ENCODE measurements around the gene UBE2E2.

Gene UBE2E2

DNA sequence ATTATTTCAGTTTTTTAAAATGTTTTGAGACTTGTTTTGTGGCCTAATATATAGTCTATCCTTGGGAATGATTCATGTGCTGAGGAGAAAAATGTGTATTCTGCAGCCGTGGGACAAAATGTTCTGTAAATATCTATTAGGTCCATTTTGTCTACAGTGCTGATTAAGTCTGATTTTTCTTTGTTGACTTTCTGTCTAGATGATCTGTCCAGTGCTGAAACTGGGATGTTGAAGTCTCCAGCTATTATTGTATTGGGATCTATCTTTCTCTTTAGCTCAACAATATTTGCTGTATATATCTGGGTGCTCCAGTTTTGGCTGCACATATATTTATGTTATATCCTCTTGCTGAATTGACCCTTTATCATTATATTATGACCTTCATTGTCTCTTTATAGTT, 85.2 kb downstream of the UBE2E2 start:
- no peak for DNase-seq

DNA sequence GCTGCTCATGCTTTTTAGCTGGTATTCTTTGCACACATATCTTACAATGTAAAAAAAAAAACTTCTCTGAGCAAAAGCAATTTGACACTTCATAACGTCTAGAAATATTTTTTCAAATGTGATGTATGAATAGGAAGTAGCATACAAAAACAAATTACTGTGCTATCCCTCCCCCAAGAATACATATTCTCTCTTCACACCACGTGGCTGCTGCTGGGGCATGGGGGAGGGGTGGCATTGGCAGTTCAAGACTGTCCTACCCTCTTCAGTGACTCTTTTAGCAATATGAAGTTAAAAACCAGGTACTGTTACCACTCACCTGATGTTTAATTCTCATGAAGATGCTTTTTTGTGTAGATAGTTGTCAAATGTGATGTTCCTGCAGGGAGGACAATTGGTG, 85.6 kb downstream of the UBE2E2 start:
- DNase-seq: no peak

DNA sequence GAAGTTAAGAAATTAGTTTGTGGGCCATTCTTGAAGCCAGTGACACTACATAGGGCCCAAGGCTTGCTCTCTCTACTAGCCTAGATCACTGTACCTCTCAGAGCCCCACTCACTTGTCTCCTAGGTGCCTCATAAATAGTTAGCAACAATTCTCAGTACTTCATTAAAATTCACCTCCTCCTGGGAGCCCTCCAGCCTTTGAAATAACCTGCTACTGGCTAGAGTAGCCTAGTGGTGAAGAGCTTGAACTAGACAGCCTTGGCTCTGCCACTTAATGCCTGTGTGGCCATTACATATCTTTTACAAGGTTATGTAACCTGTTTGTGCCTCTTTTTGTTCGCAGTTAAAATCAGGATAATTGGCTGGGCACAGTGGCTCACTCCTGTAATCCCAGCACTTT, 89.3 kb downstream of the UBE2E2 start:
- DNase-seq: no peak

DNA sequence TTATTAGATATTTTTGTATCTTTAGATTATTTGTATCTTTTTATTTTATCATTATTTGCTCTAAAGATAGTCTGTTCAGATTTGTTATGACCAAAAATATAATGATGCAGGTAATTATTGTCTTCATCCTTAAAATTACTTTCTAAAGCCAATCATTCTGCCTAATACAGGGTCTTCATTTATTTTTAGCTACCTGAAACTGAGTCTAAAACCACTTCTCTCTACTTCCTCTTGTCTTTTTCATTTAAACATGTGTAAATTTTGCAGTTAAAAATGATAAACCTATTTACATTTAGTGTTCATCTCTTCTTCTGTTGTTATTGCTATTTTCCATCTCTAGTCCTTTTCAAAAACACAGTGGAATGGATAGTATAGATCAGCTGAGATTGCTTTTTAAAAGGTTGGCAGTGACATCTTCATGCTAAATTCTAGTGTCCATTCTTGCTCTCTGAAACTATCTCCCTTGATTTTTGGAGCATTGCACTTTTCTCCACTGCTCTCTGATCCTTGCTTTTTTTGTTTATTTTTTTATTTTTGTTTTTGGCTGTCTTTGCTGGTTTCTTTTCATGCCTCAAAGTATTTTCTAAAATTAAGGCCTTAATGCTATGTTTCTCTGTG, 91.8 kb downstream of the UBE2E2 start:
- DNase-seq: no peak

DNA sequence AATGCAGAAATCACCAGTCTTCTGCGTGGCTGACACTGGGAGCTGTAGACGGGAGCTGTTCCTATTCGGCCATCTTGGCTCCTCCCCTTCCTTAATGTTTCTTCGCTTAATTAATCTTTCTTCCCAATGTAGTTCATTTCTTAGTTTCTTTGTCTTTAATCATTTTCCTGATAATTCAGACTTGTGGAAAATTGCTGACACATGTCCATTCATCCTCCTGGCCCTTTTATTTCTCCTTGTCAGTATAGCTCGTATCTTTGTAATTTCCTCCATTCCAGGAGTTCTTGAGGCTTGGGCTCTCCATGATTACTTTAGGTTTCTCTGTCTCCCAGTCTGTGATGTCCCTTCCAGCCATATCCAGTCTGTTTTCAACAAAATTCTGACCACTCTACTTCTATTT, 98.7 kb downstream of the UBE2E2 start:
- no peak for DNase-seq

DNA sequence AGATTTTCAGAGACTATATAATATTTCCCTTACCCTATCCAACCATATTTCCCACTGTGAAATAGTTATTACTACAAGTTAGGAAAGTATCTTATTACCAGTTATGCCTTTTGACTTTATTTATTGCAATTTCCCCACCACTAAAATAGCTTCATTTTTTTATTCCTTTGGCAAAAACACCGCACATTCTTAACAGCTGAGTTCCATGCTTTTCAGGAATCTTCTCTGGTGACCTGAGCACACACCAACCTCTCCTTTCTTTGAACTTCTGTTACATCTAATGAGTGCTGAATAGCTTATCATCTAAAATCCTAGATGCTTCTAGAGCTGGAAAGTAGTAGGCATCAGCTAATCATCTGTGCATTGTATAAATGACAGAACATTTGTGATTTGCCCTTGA, 99.1 kb downstream of the UBE2E2 start:
- DNase-seq: no peak

DNA sequence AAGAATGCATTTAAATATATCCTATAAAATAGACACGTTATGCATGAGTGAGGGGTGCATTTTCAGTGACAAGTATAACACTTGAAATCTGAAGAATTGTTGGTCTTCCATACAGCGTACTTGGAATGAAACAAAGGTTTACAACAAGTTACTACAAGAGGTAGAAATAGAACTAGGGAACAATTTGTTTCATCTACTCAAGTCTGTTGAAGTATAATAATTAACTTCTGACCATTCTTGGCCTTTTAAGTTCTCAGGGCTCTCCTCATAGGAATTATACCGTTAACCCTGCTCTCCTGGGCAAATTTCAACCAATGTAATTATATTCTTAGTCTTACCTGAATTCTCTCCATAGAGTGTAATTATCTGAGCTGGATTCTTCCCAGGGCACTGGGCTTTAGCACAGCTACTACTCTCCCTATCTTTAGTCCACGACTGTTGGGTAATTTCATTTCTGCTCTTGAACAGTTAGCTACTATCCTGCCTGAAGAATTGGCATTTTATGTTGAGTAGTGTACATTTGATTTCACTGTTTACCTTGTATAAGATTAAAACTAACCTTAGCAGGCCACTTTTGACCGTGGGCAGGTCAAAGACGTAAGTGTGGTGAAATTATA, 100.6 kb downstream of the UBE2E2 start:
- DNase-seq: no peak

DNA sequence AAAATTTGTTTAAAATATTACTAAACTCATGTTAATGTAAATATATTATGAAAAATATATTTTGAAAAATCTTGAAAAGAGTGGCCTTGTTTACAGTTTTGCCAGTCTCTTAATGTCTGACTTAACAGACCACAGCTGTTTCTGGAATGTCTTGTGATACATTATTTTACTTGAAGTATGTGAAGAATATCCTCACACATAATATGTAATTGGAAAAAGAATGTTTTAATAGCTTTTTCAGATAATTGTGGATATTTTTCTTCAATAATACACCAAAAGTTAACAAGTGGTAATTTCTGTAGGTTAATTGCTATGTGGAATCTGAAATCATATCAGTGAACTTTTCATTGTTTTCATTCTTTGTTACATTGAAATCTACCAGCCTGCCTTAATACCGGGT, 101.3 kb downstream of the UBE2E2 start:
- no peak for DNase-seq

DNA sequence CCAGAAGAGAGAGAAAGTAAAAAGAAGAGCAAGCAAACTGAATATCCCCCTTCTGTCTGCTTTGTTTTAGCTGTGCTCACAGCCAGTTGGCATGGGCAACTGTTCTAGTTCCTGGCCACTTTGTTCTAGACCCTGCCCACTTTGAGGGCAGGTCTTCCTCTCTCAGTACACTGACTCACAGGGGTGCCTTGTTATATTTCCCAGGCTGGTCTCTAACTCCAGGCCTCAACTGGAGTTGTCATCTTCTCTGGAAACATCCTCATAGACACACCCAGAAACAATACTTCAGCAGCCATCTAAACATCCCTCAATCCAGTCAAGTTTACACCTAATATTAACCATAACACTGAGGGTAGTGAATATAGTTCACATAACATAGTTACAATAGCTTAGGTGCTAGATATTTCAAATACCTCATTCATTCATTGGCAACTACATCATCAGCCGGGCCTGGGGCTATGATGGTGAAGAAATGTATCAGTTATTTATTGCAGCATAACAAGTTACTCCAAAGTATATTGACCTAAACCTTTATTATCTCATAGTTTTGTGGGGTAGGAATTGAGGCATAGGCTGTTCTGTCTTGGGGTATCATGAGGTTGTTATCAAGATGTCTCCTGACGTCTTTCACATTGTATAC, 106.0 kb downstream of the UBE2E2 start:
- DNase-seq: no peak

DNA sequence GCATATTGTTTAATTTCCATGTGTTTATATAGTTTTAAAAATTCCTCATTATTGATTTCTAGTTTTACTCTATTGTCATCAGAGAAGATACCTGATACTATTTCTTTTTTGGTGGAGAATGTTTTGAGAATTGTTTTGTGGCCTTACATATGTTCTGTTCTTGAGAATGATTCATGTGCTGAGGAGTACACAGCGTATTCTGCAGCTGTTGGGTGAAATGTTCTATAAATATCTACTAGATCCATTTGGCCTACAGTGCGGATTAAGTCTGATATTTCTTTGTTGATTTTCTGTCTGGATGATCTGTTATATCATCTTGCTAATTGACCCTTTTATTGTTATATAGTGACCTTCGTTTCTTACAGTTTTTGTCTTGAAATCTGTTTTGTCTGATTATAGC, 109.7 kb downstream of the UBE2E2 start:
- no peak for DNase-seq

DNA sequence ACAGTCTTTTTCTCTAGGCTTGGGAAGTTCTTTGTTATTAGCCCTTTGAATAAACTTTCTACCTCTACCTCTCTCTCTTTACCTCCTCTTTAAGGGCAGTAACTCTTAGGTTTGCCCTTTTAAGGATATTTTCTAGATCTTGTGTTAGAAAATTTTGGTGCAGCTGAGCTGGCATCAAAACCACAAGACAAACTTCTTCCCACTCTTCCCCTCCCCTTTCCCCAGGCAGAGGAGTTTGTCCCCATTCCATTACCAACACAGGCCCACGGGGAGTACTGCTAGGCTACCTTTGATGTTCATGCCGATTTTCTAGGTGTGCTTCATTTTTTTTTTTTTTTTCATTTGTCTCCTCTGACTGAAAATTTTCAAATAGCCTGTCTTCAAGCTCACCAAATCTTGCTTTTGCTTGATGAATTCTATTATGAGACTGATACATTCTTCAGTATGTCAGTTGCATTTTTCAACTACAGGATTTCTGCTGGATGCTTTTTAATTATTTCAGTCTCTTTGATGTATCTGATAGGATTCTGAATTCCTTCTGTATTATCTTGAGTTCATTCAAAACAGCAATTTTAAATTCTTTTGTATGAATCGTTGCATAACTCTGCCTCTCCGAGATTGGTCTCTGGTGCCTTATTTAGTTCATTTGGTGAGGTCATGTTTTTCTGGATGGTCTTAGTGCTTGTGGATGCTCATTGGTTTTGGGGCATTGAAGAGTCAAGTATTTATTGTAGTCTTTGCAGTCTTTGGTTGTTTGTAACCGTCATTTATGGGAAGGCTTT, 112.0 kb downstream of the UBE2E2 start:
- no peak for DNase-seq

DNA sequence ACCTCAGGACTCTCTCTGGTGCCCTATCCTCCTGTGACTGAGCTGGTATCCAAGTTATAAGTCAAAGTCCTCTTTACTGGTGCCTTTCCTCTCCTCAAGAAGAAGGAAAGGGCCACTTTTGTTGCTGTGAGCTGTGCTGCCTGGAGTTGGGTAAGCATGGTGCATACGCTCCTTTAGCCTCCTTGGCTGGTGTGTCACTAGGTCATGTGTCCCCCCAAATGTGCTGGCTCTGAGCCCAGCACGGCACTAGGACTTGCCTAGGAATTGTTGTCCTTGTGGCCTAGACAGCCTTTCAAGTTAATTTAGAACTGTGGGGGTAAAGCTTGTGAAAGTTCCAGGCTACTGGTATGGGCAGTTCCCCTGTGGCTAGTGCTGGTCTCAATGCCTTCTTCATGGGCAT, 113.8 kb downstream of the UBE2E2 start:
- DNase-seq: no peak

DNA sequence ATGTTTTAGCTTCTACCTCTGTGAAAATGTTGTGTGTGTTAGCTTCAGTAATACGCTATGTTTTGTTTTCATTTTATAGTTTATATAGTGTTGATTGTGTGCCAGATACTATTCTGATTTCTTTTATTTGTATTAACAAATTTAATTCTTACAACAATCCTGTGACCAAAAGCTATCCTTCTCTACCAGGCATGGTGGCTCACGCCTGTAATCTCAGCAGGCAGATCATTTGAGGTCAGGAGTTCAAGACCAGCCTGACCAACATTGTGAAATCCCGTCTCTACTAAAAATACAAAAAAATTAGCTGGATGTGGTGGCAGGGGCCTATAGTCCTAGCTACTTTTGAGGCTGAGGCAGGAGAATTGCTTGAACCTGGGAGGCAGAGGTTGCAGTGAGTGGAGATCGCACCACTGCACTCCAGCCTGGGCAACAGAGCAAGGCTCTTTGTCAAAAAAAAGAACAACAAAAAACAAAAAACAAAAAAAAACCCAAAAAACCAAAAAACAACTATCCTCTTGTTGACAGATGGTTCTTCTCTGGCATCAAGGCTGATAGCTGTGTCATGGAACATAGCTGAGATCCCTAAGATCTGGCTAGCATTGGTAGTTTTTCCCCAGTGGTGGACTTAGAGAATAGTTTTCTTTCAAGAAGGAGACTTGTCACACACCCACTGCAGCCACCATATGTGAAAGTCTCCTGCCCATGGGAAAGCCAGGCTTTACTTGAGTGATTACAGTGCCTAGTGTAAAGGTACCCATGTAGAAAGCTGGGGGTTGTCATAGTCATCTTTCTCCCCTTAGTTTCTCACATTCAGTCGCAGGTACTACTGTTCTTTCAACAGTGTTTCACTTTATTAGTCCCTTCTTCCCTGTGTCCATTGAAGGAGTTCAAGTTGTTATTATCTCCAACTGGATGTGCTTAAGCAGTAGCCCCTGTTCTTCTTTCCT, 116.5 kb downstream of the UBE2E2 start:
- no peak for DNase-seq

DNA sequence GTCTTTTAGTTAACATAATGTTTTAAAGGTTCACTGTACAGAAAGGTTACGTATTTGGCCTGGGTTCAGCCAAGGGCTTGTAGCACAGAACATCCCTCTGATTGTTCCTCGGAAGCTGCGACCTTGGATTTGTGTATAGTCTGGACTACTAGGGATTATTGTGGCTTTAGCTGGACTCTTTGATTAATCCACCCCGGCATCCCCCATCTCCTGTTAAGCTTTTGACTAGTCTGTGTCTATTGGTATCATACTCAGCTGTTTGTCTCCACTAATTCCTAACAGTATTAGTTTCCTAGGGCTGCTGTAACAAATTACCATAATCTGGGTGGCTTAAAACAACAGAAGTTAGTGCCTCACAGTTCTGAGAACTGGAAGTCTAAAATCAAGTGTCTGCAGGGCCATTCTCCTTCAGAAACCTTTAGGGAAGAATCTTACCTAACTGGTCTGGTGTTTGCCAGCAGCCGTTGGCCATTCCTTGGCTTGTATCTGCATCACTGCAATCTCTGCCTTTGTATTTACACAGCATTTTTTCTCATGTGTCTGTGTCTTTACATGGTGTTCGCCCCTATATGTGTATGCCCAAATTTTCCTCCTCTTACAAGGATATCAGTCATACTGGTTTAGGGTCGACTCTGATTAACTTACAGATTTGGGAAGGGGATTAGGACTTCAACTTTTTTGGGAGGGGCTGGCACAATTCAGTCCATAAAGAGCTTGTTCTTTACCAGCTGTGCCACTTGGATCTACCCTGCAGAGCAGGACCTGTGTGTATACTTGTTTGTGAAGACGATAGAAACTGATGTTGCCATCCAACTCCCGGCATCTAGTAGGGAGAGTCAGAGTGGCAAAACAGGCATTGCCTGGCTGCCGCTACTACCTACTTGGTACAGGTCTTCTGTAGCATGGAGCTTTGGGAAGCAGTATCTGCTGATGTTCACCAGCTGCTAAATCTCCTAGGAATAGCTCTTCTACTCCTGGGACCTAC, 117.8 kb downstream of the UBE2E2 start:
- no peak for DNase-seq

DNA sequence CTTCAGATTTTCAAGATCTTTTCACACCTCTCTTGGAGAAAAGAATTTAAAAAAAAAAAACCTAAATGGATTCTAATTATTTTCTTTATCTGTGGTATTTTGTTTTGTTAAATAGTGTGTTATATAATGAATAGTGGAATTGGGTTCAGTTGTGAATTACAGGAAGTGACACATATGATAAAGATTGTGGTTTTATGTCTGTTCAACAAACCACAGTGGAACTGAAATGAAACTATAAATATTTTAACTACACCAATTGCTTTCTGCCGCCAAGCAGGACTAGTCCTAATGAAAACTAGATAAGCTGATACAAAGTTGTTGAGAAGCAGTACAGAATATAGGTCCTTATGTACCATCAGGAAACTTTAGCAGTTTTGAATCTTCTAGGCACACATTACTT, 121.6 kb downstream of the UBE2E2 start:
- DNase-seq: no peak

DNA sequence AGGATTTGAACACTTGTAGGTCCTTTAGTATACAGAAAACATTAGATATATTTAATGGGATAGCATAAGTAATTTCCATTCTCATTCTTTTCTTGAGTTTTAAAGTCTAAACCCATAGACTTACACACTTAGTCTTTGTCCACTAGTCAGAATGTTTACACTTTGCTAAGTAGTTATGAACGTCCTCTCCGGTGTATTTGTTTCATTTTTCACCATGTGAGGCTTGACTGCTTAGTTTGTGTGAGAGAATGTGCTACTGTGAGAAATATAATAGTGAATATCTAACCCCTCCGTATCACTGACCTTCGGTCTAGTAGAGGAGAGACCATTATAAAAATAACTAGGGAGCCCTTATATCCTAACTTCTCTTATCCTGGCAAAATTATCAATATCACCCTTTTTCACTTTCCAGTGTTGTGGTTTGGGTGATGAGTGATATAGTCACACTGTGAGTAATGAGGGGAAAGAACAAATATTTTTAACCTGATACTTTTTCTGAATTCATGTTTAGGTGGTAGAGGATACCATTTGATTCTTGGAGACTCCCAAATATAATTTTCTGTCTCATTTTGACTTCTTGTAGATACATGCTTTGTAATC, 122.4 kb downstream of the UBE2E2 start:
- DNase-seq: no peak

DNA sequence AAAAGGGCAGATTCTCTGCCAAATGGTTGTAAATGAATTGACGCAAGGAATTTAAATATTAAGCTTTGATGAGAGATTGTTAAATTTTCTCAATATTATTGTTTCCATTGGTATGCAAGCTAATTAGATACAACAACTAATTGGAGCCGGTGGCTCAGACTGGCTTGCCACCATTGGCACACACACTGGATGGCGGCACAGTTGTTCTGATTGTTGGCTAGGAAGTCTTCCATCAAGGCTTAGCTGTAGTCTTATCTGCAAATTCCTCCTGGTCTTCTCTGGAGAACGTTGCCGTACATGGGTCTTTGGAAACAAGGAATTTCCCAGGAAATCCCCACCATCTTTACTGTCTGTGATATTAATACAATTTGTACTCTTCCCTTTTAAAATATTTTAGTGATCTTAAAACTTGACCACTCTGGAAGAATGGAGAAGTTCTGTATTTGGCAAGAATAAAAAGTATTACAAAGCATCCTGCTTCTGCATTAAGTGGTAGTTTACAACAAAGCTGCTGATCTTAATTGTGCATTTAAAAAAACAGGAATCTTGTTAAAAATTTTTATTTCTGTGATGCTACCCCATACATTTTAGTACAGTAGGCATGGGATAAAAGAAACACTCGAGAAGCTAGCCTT, 126.5 kb downstream of the UBE2E2 start:
- no peak for DNase-seq

DNA sequence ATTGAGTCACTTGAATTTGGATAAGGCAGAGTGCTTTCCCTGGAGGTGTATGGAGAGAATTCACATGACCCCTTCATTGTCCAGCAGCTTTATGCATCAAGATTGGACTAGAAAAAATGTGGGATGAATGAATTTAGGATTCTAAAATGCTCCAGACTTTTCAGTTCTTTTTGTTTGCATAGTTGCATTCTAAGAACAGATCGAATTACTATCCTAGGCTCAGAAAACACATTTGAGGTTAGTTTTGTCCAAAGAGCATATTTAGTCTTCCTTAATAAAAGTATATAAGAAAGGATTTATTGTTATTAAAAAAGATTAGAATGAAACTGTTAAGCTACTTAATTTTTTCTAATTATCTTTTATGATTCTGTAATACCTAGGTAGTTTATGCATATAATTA, 127.4 kb downstream of the UBE2E2 start:
- no peak for DNase-seq

DNA sequence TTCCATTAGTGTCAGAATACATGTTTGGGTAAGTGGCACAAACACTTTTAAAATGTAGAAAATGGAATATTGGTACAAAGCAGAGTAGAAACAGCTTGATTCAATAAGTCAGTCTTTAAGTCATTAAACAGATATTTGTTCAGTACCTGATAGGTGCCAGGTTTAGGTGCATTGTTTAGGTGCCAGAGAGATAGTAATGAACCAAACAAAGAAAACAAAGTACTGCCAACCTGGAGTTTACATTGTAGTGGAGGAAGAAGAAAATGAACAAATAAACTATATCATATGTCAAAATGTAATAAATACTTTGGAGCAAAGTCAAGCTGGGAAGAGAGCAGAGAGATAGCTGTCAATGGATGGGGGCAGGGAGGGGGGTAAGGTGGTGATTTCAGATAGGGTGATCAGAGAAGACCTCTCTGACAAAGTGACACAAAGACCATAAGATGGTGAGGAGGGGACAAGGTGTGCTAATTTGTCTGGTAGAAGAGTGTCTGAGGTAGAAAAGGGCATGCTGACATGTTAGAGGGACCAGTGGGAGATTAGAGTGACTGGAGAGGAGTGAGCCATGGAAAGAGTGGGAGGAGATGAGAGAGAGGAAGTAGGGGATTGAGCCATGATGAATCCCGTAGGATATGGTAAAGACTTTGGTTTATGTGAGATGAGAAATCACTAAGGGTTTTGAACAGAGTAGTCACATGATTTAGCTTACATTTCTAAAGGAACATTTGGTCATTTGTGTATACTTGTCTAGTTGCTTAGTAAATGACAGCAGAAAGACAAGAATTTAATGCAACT, 128.2 kb downstream of the UBE2E2 start:
- no peak for DNase-seq

DNA sequence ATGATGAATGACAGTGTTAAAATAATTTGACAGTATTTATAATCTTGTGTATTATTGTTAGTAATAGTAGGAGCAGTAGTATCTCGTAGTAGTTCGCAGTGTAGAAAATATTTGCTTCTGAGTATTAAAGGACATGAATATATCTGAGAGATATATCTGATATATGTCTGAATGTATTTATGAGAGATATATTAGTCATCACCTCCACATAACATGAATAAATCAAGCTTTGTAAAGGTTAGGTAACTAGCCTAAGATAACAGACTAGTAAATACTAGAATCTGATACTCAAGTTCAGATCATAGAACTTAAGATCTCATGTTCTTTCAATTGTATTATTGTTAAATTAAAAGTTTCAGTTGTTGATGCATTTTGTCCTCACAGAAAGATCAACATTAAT, 130.5 kb downstream of the UBE2E2 start:
- DNase-seq: no peak

All from NCI-H2107 (cell line).